Spinal cord (tissue), 10 donors: Measurements from ENCODE around the gene ULBP1. TPM values are rescaled to one million over a fixed set of nuclear protein-coding genes. Genes with fewer than 3 reads are reported as not detected.
"Not testable (repeated sequence)": the region's sequence is repeated elsewhere in the genome, so short reads cannot be mapped to it uniquely, and the experiment has no call there.

ENCODE experiments used
- DNase-seq, 6 donors: peaks; one replicate each; pipeline versions ENCODE4 v3.0.0 to v3.0.0-alpha.2; 2013 to 2015; ENCODE audit warnings: low spot score in 6 of 6, low read depth in 4 of 6
- H3K27ac ChIP-seq: one replicate; pipeline ENCODE4 v1.5.1; 2013; ENCODE audit warnings: low read depth, low read length, control low read depth
- H3K27me3 ChIP-seq: one replicate; pipeline ENCODE4 v1.6.1; 2013; ENCODE audit warnings: low read length; ENCODE audit not compliant: control insufficient read depth, insufficient read depth
- H3K36me3 ChIP-seq: one replicate; pipeline ENCODE4 v1.6.1; 2013; ENCODE audit warnings: low read length; ENCODE audit not compliant: control insufficient read depth, insufficient read depth
- H3K4me1 ChIP-seq: one replicate; pipeline ENCODE4 v1.6.1; 2013; ENCODE audit warnings: low read length; ENCODE audit not compliant: control insufficient read depth, insufficient read depth
- H3K4me3 ChIP-seq: one replicate; pipeline ENCODE4 v1.5.1; 2013; ENCODE audit warnings: low read depth, low read length, control low read depth
- H3K9me3 ChIP-seq: one replicate; pipeline ENCODE4 v1.6.1; 2013; ENCODE audit warnings: low read length; ENCODE audit not compliant: control insufficient read depth, insufficient read depth
- WGBS: methylation state at CpG from one replicate; pipeline ENCODE4 v1.1.5; 2013; ENCODE audit warnings: missing lambda C conversion rate; ENCODE audit not compliant: insufficient coverage; 5-methylcytosine and 5-hydroxymethylcytosine counted together
- polyA plus RNA-seq, 2 donors: library from polyadenylated mRNA; unstranded; fragments of 120-200 nt; gene quantifications; one replicate each; pipeline ENCODE4 v1.2.1, GENCODE V29; 2013; ENCODE audit not compliant: insufficient read length in 2 of 2
- total RNA-seq, 2 donors: library from RNA; depleted of rRNA in 1 of 2; stranded (reverse); fragments of 120-200 nt in 1 of 2; fragments of >200 nt in 1 of 2; gene quantifications; one replicate each; pipeline versions ENCODE4 v1.2.3 to v1.2.4, GENCODE V29; 2013 to 2014
- donor health status: healthy.

ULBP1 gene
- total and polyA plus RNA-seq, 4 donors, result 0.17 to 1.3 (median 0.50) TPM

- Histone ChIP-seq H3K27me3 (peaks cover 49% of the 10 kb centered on the region), H3K4me1 (peaks cover 26% of the 10 kb centered on the region)
- DNase-seq, H3K36me3 ChIP-seq, H3K9me3 ChIP-seq, H3K27ac ChIP-seq, H3K4me3 ChIP-seq: not testable (repeated sequence)
- WGBS, result 61% methylated on average over 2 of the region's 2 CpGs
Observed at GRCh38 chr6:149967999-149968398, 4.3 kb downstream of the ULBP1 start.

- not testable (repeated sequence) for H3K9me3 ChIP-seq, H3K4me3 ChIP-seq, DNase-seq, H3K27ac ChIP-seq, H3K36me3 ChIP-seq
- Histone ChIP-seq H3K27me3 (peaks cover 47% of the 10 kb centered on the region), H3K4me1 (peaks cover 17% of the 10 kb centered on the region)
- WGBS, result 75% methylated on average over 2 of the region's 2 CpGs
Observed at GRCh38 chr6:149968909-149969308, 5.2 kb downstream of the ULBP1 start.

- Histone ChIP-seq H3K4me1 (peaks cover 10% of the 10 kb centered on the region), H3K4me3 (no peak overlapping the region), H3K36me3 (no peaks in the 10 kb centered on the region), H3K9me3 (peaks cover 3% of the 10 kb centered on the region), H3K27me3 (peaks cover 47% of the 10 kb centered on the region), H3K27ac (no peak overlapping the region)
- no peak for DNase-seq
- 75% methylated on average over 1 of the region's 2 CpGs for WGBS
Observed at GRCh38 chr6:149969635-149970034, 5.9 kb downstream of the ULBP1 start.

- peaks cover 59% of the 10 kb centered on the region for H3K27me3 ChIP-seq
- H3K36me3 ChIP-seq, H3K9me3 ChIP-seq, H3K27ac ChIP-seq, H3K4me1 ChIP-seq, DNase-seq, H3K4me3 ChIP-seq: not testable (repeated sequence)
- WGBS, result 71% methylated on average over 1 of the region's 6 CpGs
Observed at GRCh38 chr6:149974394-149974793, 10.7 kb downstream of the ULBP1 start.

GRCh38 chr6:149974825-149975224 lies 11.1 kb downstream of the ULBP1 start:
- 10% methylated on average over 2 of the region's 3 CpGs for WGBS
- no peaks in the 10 kb centered on the region for H3K36me3 ChIP-seq
- no peak overlapping the region for H3K27ac ChIP-seq
- H3K9me3 ChIP-seq, result peaks cover 3% of the 10 kb centered on the region
- peaks cover 59% of the 10 kb centered on the region for H3K27me3 ChIP-seq
- no peak overlapping the region for H3K4me3 ChIP-seq
- no peak for DNase-seq
- H3K4me1 ChIP-seq, result no peaks in the 10 kb centered on the region

- no peaks in the 10 kb centered on the region for H3K36me3 ChIP-seq
- H3K4me3 ChIP-seq, result no peak overlapping the region
- no peak overlapping the region for H3K27ac ChIP-seq
- peaks cover 58% of the 10 kb centered on the region for H3K27me3 ChIP-seq
- peaks cover 3% of the 10 kb centered on the region for H3K9me3 ChIP-seq
- no peak for DNase-seq
- no peaks in the 10 kb centered on the region for H3K4me1 ChIP-seq
Observed at GRCh38 chr6:149975400-149975799, 11.7 kb downstream of the ULBP1 start.

GRCh38 chr6:149977221-149977620 lies 13.5 kb downstream of the ULBP1 start:
- Histone ChIP-seq H3K9me3 (peaks cover under 1% of the 10 kb centered on the region), H3K4me3 (no peak overlapping the region), H3K27ac (no peak overlapping the region), H3K36me3 (no peaks in the 10 kb centered on the region), H3K27me3 (peaks cover 71% of the 10 kb centered on the region), H3K4me1 (no peaks in the 10 kb centered on the region)
- WGBS, result 43% methylated on average over 2 of the region's 4 CpGs
- no peak for DNase-seq

- Histone ChIP-seq H3K27me3 (peaks cover 79% of the 10 kb centered on the region), H3K4me3 (no peak overlapping the region), H3K4me1 (no peaks in the 10 kb centered on the region), H3K36me3 (no peaks in the 10 kb centered on the region), H3K27ac (no peak overlapping the region), H3K9me3 (no peaks in the 10 kb centered on the region)
- DNase-seq, result no peak
Observed at GRCh38 chr6:149978610-149979009, 14.9 kb downstream of the ULBP1 start.

- no peak overlapping the region for H3K27ac ChIP-seq
- H3K36me3 ChIP-seq, result no peaks in the 10 kb centered on the region
- peaks cover 76% of the 10 kb centered on the region for H3K27me3 ChIP-seq
- DNase-seq, result no peak
- 64% methylated on average over 4 of the region's 6 CpGs for WGBS
- no peaks in the 10 kb centered on the region for H3K9me3 ChIP-seq
- H3K4me3 ChIP-seq, result no peak overlapping the region
- H3K4me1 ChIP-seq, result no peaks in the 10 kb centered on the region
Observed at GRCh38 chr6:149979293-149979692, 15.6 kb downstream of the ULBP1 start.

GRCh38 chr6:149983145-149983544 lies 19.4 kb downstream of the ULBP1 start:
- Histone ChIP-seq H3K9me3 (no peaks in the 10 kb centered on the region), H3K4me1 (no peaks in the 10 kb centered on the region), H3K4me3 (no peak overlapping the region), H3K36me3 (no peaks in the 10 kb centered on the region), H3K27ac (no peak overlapping the region), H3K27me3 (peaks cover 81% of the 10 kb centered on the region)
- 0% methylated on average over 3 of the region's 9 CpGs for WGBS
- DNase-seq, result no peak
